DND-41 (cell line): ENCODE measurements around the gene ALB.

ENCODE experiments used
- ATAC-seq: fragments of 200-7000 bp; cut with Tn5 transposase; 3 replicates; pipeline ENCODE4 v1.9.1; 2021; ENCODE audit warnings: low read depth; ENCODE audit not compliant: insufficient read depth
- DNase-seq: peaks from one replicate; pipeline ENCODE4 v3.0.0-alpha.2; 2020
- H2AFZ ChIP-seq: 2 replicates; pipeline ENCODE4 v1.6.0; 2012; ENCODE audit warnings: low read depth, low read length
- H3K27ac ChIP-seq: 2 replicates; pipeline ENCODE4 v1.5.1; 2012; ENCODE audit warnings: low read length, inconsistent platforms
- H3K27me3 ChIP-seq: fragments of 200-600 bp; sonication (generic); 2 replicates; pipeline ENCODE4 v1.6.0; 2012; ENCODE audit warnings: low read length, mild to moderate bottlenecking, inconsistent platforms; ENCODE audit not compliant: insufficient read depth, poor library complexity
- H3K36me3 ChIP-seq: 2 replicates; pipeline ENCODE4 v1.5.1; 2012; ENCODE audit warnings: low read length, inconsistent platforms; ENCODE audit not compliant: insufficient read depth
- H3K4me1 ChIP-seq: 2 replicates; pipeline ENCODE4 v1.5.1; 2012; ENCODE audit warnings: mild to moderate bottlenecking, low read length; ENCODE audit not compliant: insufficient read depth
- H3K4me2 ChIP-seq: 2 replicates; pipeline ENCODE4 v1.6.0; 2012; ENCODE audit warnings: mild to moderate bottlenecking, moderate library complexity, low read length, inconsistent platforms; ENCODE audit not compliant: insufficient read depth
- H3K4me3 ChIP-seq, 2 experiments: fragments of 200-600 bp in 1 of 2; shearing (Covaris generic) in 1 of 2; 2 replicates each; pipeline ENCODE4 v1.5.1; 2012 to 2016; ENCODE audit warnings: inconsistent platforms in 2 of 2, low read length in 2 of 2, mild to moderate bottlenecking in 2 of 2, low read depth in 1 of 2, moderate library complexity in 1 of 2
- H3K79me2 ChIP-seq: 2 replicates; pipeline ENCODE4 v1.6.0; 2012; ENCODE audit warnings: low read length, inconsistent platforms; ENCODE audit not compliant: insufficient read depth
- H3K9ac ChIP-seq: 2 replicates; pipeline ENCODE4 v1.6.0; 2012; ENCODE audit warnings: low read depth, mild to moderate bottlenecking, inconsistent platforms, low read length, moderate library complexity
- H3K9me3 ChIP-seq: 2 replicates; pipeline ENCODE4 v1.5.1; 2012; ENCODE audit warnings: low read length, moderate library complexity, mild to moderate bottlenecking, inconsistent platforms; ENCODE audit not compliant: insufficient read depth, severe bottlenecking
- H4K20me1 ChIP-seq: 2 replicates; pipeline ENCODE4 v1.6.0; 2012; ENCODE audit warnings: low read length; ENCODE audit not compliant: insufficient read depth
- CTCF ChIP-seq: IDR thresholded peaks from 2 replicates; pipeline ENCODE4 v1.5.1; 2012; ENCODE audit warnings: borderline replicate concordance, low read length, moderate library complexity, mild to moderate bottlenecking; ENCODE audit not compliant: poor library complexity, severe bottlenecking; ENCODE audit errors: extremely low read depth
- EZH2 ChIP-seq: IDR thresholded peaks from 3 replicates; pipeline ENCODE4 v1.6.1; 2012; ENCODE audit warnings: borderline replicate concordance, low read depth, mild to moderate bottlenecking, moderate library complexity, low read length, inconsistent platforms; ENCODE audit not compliant: severe bottlenecking

ALB gene

GRCh38 chr4:73433140-73433539, 29.1 kb downstream of the ALB start:
- ATAC-seq (no peak), DNase-seq (no peak)
- H3K4me3 ChIP-seq, result no peak overlapping the region
- no peak overlapping the region for H3K27ac ChIP-seq
- H3K9me3 ChIP-seq, result no peaks in the 10 kb centered on the region
- no peaks in the 10 kb centered on the region for H4K20me1 ChIP-seq
- no peak overlapping the region for H3K4me2 ChIP-seq
- H3K9ac ChIP-seq, result no peak overlapping the region
- no peaks in the 10 kb centered on the region for H3K27me3 ChIP-seq
- H3K79me2 ChIP-seq, result no peaks in the 10 kb centered on the region
- no peaks in the 10 kb centered on the region for H3K4me1 ChIP-seq
- TF ChIP-seq CTCF, result no peak
- TF ChIP-seq EZH2, result no peak
- no peaks in the 10 kb centered on the region for H3K36me3 ChIP-seq
- H2AFZ ChIP-seq, result no peak overlapping the region

- no peaks in the 10 kb centered on the region for H3K4me1 ChIP-seq
- no peak overlapping the region for H3K4me3 ChIP-seq
- H3K27me3 ChIP-seq, result no peaks in the 10 kb centered on the region
- H2AFZ ChIP-seq, result no peak overlapping the region
- no peak overlapping the region for H3K4me2 ChIP-seq
- no peaks in the 10 kb centered on the region for H3K36me3 ChIP-seq
- DNase-seq, result no peak
- H3K9me3 ChIP-seq, result no peaks in the 10 kb centered on the region
- TF ChIP-seq EZH2 (no peak), CTCF (peak; percentile 49)
- H3K79me2 ChIP-seq, result no peaks in the 10 kb centered on the region
- no peak overlapping the region for H3K27ac ChIP-seq
- H4K20me1 ChIP-seq, result no peaks in the 10 kb centered on the region
- ATAC-seq, result no peak
- no peak overlapping the region for H3K9ac ChIP-seq
Observed at GRCh38 chr4:73434311-73434710, 30.2 kb downstream of the ALB start.

GRCh38 chr4:73435984-73436383, 31.9 kb downstream of the ALB start, which contains the start of gene AFP:
AFP (plus strand) TSS chr4:73436221; CDS start chr4:73436263, 42 bp downstream.
- Histone ChIP-seq H3K79me2 (no peaks in the 10 kb centered on the region), H2AFZ (no peak within 1 kb of the TSS), H3K4me3 (no peak within 1 kb of the TSS), H3K9ac (no peak within 1 kb of the TSS), H4K20me1 (no peaks in the 10 kb centered on the region), H3K4me1 (no peaks in the 10 kb centered on the region), H3K27ac (no peak within 1 kb of the TSS), H3K36me3 (no peaks in the 10 kb centered on the region), H3K27me3 (no peaks in the 10 kb centered on the region), H3K4me2 (no peak within 1 kb of the TSS), H3K9me3 (no peaks in the 10 kb centered on the region)
- no peak for DNase-seq
- TF ChIP-seq CTCF, result no peak
- no peak for TF ChIP-seq EZH2
- no peak for ATAC-seq
